ENCODE results near the gene PLCB3.

PLCB3 gene

DNA sequence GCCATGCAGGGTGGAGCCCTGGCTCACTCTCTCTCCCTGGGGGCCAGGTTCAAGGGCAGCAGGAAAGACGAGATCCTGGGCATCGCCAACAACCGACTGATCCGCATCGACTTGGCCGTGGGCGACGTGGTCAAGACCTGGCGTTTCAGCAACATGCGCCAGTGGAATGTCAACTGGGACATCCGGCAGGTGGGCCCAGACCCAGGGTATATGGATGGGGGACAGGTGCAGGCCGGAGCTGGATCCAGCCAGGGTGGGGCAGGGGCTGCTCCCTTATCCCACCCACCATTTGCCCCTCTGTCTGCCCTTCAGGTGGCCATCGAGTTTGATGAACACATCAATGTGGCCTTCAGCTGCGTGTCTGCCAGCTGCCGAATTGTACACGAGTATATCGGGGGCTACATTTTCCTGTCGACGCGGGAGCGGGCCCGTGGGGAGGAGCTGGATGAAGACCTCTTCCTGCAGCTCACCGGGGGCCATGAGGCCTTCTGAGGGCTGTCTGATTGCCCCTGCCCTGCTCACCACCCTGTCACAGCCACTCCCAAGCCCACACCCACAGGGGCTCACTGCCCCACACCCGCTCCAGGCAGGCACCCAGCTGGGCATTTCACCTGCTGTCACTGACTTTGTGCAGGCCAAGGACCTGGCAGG is 28.2 kb upstream of the PLCB3 start:
- no peak for DNase-seq

GRCh38 chr11:64224151-64224890 is 27.0 kb upstream of the PLCB3 start:
- no peak for DNase-seq

GRCh38 chr11:64224891-64225607 is 26.3 kb upstream of the PLCB3 start:
- peak; percentile 56 for DNase-seq

DNA sequence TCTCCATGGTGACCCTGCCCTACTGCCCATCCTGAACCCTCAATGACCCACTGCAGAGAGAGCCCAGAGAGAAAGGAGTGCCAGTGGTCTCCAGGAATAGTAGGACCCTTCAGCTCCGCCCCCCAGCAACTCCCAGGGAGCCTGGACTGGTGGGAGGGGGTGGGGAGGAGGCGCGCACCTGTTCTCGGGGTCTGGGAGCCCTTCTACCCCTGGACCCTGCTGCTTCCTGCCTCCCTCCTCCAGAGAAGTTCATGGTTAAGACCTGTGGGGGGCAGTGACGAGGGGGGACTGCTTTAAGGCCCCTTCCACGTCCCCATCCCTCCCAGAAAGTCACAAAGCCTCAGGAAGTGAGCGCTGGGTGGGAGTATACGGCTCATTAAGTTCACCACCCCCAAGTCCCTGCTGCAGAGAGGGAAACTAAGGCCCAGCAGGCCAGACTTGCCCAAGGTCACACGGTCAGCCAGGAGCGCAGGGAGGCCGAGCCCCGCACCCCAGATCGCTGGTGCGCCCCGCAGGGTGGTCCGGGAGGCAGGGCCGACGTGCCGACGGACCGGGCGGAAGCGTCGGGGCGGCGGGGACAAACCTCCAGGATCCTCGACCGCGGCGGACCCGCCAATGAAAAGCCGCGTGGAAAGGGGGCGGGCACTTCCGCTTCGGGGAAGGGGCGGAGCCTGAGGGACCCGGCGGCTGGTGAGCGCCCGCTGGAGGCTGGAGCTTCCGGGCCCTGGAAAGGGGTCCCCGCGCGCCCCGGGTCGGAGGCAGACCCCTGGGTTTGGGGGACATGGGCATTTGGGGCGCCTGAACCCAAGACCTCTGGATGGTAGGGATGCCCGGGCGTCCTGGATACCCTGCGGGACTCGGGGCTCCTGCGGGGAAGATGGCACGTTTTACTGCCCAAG is 25.5 kb upstream of the PLCB3 start, which contains the start of the genes NUDT22 and TRPT1:
NUDT22 (plus strand) TSS at position 667 of the 899 bp plus-strand sequence. CDS start 379 bp downstream, outside the sequence.
TRPT1 (minus strand) TSS at position 579 of the 899 bp plus-strand sequence; CDS start at position 253, 326 bp downstream.
- DNase-seq, result peak; percentile 95

DNA sequence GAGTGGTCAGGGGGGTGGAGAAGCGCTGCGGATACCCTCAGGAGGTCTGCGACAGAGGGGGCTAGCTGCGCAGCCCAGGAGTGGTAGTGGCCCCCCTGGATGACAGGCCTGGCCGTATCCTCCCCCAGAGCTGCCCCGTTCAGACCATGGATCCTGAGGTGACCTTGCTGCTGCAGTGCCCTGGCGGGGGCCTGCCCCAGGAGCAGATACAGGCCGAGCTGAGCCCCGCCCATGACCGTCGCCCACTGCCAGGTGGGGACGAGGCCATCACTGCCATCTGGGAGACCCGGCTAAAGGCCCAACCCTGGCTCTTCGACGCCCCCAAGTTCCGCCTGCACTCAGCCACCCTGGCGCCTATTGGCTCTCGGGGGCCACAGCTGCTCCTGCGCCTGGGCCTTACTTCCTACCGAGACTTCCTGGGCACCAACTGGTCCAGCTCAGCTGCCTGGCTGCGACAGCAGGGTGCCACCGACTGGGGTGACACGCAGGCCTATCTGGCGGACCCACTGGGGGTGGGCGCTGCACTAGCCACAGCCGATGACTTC is 24.8 kb upstream of the PLCB3 start:
- peak; percentile 83 for DNase-seq

DNA sequence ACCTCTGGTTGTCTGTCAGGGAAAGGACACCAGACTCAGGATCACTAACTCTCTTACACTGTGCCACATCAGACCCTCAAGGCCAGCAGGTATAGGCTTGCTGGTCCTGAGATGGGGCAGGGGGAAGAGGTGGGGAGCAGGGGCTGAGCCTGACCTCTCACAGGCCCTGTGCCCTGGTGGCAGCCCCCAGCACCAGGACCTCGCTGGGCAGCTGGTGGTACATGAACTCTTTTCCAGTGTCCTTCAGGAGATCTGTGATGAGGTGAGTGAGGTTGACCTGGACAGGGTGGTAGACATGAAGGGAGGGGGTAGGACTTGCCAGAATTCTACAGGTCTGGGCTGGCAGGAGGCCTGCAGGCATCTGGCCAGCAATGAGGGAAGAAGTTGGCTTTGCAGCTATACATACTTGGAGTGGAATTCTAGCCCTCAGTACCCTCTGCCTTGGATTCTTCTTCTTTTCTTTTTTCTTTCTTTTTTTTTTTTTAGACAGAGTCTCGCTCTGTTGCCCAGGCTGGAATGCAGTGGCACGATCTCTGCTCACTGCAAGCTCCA is 23.8 kb upstream of the PLCB3 start:
- no peak for DNase-seq

DNA sequence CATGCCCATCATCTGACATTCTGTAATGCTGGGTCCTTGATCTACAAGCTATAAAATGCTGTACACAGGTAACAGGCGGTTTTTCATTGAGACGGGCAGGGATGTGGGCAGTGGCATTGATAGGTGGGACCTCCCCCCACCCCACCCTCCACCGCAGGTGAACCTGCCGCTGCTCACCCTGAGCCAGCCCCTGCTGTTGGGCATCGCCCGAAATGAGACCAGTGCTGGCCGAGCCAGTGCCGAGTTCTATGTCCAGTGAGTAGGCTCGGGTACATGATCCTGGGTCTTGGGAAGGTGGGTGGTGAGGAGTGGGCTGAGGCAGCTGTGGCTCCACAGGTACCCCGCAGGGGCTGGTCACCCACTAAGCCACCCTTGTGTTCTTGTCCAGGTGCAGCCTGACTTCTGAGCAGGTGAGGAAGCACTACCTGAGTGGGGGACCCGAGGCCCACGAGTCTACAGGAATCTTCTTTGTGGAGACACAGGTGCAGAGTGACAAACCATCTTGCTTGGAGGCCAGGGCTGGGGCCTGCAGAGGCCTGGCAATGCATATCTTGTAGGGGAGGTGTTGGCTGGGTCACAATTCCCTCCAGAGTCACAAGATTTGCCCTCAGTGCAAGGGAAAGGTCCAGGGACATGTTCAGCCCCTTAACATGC is 22.1 kb upstream of the PLCB3 start:
- peak; percentile 48 for DNase-seq

- DNase-seq, result no peak
Observed at GRCh38 chr11:64229744-64230170, 21.6 kb upstream of the PLCB3 start.

DNA sequence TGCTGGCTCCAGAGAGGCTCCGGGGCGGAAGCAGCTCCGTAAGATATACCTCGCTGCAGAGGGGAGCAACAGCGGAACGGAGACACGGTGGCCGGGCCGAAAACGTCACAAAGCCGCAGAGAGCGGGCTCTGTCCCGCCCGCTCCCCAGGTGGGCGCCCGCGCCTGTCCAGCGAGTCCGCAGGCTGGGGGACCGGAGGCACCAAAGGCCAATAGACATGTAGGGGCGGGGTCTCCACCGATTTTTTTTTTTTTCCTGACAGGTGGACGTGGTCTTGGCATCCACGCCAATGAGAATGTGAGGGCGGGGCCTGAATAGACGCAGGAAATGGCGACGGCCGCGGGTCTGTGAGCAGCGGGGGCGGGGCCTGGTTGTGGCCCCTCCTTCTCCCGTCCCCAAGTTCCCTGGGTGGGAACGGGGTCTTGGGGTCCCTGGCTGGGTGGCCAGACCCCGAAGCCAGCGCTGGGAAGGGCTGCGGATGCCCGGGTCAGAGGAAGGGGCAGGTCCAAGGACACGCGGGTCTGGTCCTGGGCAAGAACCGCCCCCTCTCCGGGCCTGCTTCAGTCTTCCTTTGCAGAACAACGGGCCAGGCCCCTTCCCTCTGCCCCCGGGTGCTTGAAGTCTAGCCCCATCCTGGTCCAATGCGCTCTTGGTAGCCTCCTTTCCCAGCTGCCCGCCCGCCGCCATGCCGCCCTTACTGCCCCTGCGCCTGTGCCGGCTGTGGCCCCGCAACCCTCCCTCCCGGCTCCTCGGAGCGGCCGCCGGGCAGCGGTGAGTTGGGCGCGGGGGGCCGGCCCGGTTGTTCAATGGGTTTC is 21.0 kb upstream of the PLCB3 start, which contains the start of gene DNAJC4:
DNAJC4 (plus strand) TSS at position 378 of the 814 bp plus-strand sequence; CDS start at position 685, 307 bp downstream.
- DNase-seq, result peak; percentile 98

DNA sequence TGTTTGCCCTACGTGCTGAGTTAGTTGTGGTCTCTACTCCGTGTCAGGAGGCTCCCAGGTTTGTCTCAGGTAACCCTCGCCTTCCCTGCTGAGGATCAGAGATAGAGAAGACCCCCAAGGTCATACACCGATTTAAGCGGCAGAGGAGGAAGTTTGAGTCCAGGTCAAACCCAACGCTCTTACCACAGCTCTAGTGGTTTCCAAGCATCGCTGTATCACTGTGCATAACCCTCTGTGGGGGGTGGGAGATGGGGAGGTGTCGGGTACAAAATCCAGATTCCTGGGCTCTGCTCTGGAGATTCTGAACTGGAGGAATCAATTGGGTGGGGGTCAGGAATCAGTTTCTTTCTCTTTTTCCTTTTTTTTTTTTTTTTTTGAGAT is 20.4 kb upstream of the PLCB3 start:
- peak; percentile 65 for DNase-seq

- no peak for DNase-seq
Observed at GRCh38 chr11:64231546-64231945, 19.8 kb upstream of the PLCB3 start.

DNA sequence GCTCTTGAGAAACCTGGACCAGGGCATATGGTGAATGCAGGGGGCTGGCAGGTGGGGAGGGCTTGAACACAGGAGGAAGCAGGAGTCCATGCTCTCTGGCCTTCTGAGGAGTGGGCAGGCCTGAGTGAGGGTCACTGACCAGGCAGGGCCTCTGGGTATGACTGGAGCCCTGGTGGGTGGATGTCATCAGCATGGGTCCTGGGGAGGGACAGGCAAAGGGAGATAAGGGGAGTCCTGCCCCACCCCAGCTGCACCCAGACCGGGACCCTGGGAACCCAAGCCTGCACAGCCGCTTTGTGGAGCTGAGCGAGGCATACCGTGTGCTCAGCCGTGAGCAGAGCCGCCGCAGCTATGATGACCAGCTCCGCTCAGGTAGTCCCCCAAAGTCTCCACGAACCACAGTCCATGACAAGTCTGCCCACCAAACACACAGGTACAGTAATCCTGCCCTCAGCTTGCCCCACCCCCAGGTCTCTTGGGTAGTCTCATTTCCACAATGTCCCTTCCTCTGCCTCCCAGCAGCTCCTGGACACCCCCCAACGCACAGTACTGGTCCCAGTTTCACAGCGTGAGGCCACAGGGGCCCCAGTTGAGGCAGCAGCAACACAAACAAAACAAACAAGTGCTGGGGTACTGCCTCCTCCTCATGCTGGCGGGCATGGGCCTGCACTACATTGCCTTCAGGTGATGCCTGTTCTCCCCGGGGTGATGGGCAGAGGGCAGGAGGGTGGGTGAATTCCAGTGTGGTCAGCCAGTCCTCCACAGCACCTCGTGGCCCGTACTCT is 19.0 kb upstream of the PLCB3 start:
- no peak for DNase-seq

DNA sequence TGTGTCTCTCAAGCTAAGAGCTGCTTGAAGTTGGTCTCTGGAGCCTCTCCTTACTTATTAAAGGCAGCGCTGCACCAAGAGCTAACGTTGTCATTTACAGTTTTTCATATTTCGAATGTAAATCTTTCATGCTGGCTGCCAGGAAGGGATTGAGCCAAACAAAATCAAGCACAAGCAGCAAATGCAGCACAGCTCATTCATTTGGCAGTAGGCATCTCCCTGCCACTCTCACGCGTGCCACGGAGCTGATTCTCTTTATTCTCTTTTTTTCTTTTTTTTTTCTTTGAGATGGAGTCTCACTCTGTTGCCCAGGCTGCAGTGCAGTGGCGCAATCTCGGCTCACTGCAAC is 18.4 kb upstream of the PLCB3 start:
- DNase-seq, result no peak

DNA sequence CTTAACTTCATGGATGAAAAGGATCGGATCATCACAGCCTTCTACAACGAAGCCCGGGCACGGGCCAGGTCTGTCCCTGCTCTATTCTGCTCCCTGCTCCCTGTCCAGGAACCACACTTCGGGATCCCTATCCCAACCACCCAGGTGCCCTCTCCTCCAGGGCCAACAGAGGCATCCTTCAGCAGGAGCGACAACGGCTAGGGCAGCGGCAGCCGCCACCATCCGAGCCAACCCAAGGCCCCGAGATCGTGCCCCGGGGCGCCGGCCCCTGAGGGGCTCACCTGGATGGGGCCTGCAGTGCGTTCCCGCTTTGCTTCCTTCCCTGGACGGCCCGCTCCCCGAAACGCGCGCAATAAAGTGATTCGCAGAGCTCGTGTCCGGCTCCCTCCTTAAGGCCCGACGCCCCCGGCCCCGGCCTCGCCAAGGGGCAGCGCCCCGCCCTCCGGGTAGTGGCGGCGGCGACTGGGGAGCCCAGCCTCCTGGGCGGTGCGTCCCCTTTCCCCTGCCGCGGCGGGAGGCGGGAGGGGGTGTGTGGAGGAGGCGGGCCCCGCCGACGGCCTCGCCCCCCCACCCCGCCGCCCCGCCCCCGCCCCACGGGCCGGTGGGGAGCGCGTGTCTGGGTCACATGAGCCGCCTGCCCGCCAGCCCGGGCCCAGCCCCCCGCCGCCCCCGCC is 17.3 kb upstream of the PLCB3 start, which contains the start of gene VEGFB:
VEGFB (plus strand) TSS at position 672 of the 674 bp plus-strand sequence. CDS start 250 bp downstream, outside the sequence.
- DNase-seq, result peak; percentile 89

DNA sequence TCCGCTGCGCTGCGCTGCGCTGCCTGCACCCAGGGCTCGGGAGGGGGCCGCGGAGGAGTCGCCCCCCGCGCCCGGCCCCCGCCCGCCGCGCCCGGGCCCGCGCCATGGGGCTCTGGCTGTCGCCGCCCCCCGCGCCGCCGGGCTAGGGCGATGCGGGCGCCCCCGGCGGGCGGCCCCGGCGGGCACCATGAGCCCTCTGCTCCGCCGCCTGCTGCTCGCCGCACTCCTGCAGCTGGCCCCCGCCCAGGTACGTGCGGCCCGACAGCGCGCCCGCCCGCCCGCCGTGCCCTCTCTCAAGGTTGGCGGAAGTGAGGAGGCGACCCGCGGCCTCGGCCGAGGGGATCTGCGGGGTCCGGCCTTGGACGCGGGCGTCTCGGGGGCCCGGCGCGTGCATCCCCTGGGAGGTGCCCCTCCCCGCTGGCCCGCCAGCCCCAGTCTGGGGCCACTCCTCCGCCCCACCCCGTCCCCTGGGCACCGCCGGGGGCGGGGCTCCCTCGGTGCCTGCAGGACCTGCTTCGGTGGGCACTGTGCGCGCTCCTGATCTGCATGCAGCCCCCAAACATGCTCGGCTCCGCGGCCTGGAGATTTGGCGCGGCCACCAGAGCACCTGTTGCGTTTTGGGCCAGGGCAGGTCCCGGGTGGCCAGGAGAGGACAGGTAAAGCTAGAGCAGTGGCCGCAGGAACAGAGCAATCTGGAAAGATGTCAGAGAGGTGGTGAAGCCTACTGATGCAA is 16.5 kb upstream of the PLCB3 start:
- peak; percentile 87 for DNase-seq

- peak; percentile 73 for DNase-seq
Observed at GRCh38 chr11:64235437-64236161, 15.7 kb upstream of the PLCB3 start.

- peak; percentile 100 for DNase-seq
Observed at GRCh38 chr11:64237484-64237951, 13.8 kb upstream of the PLCB3 start.

Measured in DMS53 (cell line).